ENCODE data around the gene ACOT2.

Gene ACOT2

GRCh38 chr14:73616831-73617230 lies 47.8 kb downstream of the ACOT2 start:
- no peak for DNase-seq

- DNase-seq: no peak
These were observed 50.5 kb downstream of the ACOT2 start for GRCh38 chr14:73619524-73619923.

DNA sequence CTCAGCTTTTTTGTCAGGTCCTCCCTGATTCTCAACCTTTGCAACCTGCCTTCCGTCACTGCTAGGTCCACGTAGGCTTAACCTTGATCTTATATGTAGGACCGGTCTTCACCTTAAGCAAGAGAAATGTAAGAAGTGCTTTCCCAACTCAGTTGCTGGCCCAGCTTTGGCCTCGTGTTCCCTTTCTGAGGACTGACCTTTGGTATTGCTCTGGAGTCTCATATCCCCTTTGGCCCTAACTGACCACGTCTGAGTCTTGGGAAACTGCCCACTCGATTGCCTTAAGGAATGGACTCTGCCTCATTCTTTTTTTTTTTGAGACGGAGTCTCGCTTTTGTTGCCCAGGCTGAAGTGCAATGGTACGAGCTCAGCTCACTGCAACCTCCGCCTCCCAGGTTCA lies 51.3 kb downstream of the ACOT2 start:
- no peak for DNase-seq

- no peak for DNase-seq
These were observed 54.6 kb downstream of the ACOT2 start for GRCh38 chr14:73623504-73624054.
